HG03175 (cell line): ENCODE measurements around the gene BSN.
A peak's percentile ranks its signal among the peaks of the same experiment; 100 is the strongest.
"Not testable (repeated sequence)": the region's sequence is repeated elsewhere in the genome, so short reads cannot be mapped to it uniquely, and the experiment has no call there.

Source experiments
- ATAC-seq: cut with Tn5 transposase; IDR thresholded peaks from one replicate; pipeline ENCODE4 v1.9.1; 2021; ENCODE audit warnings: mild to moderate bottlenecking, moderate library complexity; ENCODE audit not compliant: unreplicated experiment

The BSN gene

GRCh38 chr3:49668861-49669260, 114.6 kb downstream of the BSN start:
- ATAC-seq: no peak

GRCh38 chr3:49669352-49669751, 115.1 kb downstream of the BSN start:
- ATAC-seq: no peak

GRCh38 chr3:49670940-49671290, 116.6 kb downstream of the BSN start:
- no peak for ATAC-seq

GRCh38 chr3:49671291-49672288, 117.3 kb downstream of the BSN start:
- no peak for ATAC-seq

GRCh38 chr3:49673121-49673714, 118.9 kb downstream of the BSN start:
- ATAC-seq: no peak

GRCh38 chr3:49673715-49674496, 119.6 kb downstream of the BSN start, which contains the start of gene APEH:
TSS of gene APEH (plus strand) at chr3:49674351. CDS start at chr3:49674402, 51 bp downstream.
- ATAC-seq: peak; percentile 81

GRCh38 chr3:49674497-49674983, 120.3 kb downstream of the BSN start:
- ATAC-seq: peak; percentile 25

- no peak for ATAC-seq
These were observed 121.6 kb downstream of the BSN start for GRCh38 chr3:49675912-49676311.

GRCh38 chr3:49680493-49681231, 126.4 kb downstream of the BSN start:
- no peak for ATAC-seq

- ATAC-seq: no peak
These were observed 126.9 kb downstream of the BSN start for GRCh38 chr3:49681232-49681522.

GRCh38 chr3:49681543-49681942, 127.3 kb downstream of the BSN start:
- ATAC-seq: no peak

- no peak for ATAC-seq
These were observed 128.9 kb downstream of the BSN start for GRCh38 chr3:49683162-49683561.

GRCh38 chr3:49684453-49684852, 130.2 kb downstream of the BSN start:
- ATAC-seq: not testable (repeated sequence)

- ATAC-seq: not testable (repeated sequence)
These were observed 130.8 kb downstream of the BSN start for GRCh38 chr3:49685103-49685502.

- ATAC-seq: not testable (repeated sequence)
These were observed 131.6 kb downstream of the BSN start for GRCh38 chr3:49685846-49686245.

GRCh38 chr3:49686346-49686745, 132.1 kb downstream of the BSN start:
- not testable (repeated sequence) for ATAC-seq

- not testable (repeated sequence) for ATAC-seq
These were observed 132.6 kb downstream of the BSN start for GRCh38 chr3:49686769-49687423.

- not testable (repeated sequence) for ATAC-seq
These were observed 133.1 kb downstream of the BSN start for GRCh38 chr3:49687424-49687795.

- ATAC-seq: not testable (repeated sequence)
These were observed 134.2 kb downstream of the BSN start for GRCh38 chr3:49688338-49689045.
